LNCaP clone FGC (cell line): Measurements from ENCODE around the gene WDR90.

Source experiments
- DNase-seq: peaks from one replicate; pipeline ENCODE4 v3.0.0-alpha.2; 2011; ENCODE audit warnings: low read depth
- H3K4me3 ChIP-seq: 2 replicates; pipeline ENCODE4 v1.5.1; 2011; ENCODE audit warnings: mild to moderate bottlenecking, low read depth, low read length, control low read depth
- TF ChIP-seq, protein P1 (sequence below): IDR thresholded peaks from 2 replicates; pipeline ENCODE4 v1.5.1; 2012; ENCODE audit warnings: mild to moderate bottlenecking; ENCODE audit not compliant: control insufficient read depth, insufficient read depth; ENCODE audit errors: extremely low read depth

The WDR90 gene

GRCh38 chr16:662597-662996, 13.4 kb downstream of the WDR90 start:
- DNase-seq = no peak
- TF ChIP-seq, protein P1, sequence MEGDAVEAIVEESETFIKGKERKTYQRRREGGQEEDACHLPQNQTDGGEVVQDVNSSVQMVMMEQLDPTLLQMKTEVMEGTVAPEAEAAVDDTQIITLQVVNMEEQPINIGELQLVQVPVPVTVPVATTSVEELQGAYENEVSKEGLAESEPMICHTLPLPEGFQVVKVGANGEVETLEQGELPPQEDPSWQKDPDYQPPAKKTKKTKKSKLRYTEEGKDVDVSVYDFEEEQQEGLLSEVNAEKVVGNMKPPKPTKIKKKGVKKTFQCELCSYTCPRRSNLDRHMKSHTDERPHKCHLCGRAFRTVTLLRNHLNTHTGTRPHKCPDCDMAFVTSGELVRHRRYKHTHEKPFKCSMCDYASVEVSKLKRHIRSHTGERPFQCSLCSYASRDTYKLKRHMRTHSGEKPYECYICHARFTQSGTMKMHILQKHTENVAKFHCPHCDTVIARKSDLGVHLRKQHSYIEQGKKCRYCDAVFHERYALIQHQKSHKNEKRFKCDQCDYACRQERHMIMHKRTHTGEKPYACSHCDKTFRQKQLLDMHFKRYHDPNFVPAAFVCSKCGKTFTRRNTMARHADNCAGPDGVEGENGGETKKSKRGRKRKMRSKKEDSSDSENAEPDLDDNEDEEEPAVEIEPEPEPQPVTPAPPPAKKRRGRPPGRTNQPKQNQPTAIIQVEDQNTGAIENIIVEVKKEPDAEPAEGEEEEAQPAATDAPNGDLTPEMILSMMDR = no peak

DNA sequence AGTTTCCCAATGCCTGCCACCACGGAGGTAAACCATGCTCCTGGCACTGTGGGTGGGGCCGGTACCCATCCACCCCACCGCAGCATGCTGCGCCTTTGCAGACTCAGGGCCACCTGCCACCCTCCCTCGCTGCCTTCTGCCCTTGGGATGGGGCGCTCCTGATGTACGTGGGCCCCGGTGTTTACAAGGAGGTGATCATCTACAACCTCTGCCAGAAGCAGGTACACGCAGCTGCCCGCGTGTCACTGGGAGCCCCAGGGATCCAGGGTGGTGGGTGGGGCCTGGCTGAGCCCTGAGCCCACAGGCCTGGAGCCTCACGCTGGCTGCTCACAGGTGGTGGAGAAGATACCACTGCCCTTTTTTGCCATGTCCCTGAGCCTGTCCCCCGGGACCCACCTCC, 17.4 kb downstream of the WDR90 start:
- TF ChIP-seq, protein P1 = no peak
- DNase-seq = no peak
- no peak overlapping the region for H3K4me3 ChIP-seq

More at GRCh38 chr16:662597-662996, 13.4 kb downstream of the WDR90 start:
- no peak overlapping the region for H3K4me3 ChIP-seq

- TF ChIP-seq, protein P1 = no peak
- no peak for DNase-seq
- H3K4me3 ChIP-seq = no peak overlapping the region
These were observed 18.1 kb downstream of the WDR90 start for GRCh38 chr16:667113-667779.

DNA sequence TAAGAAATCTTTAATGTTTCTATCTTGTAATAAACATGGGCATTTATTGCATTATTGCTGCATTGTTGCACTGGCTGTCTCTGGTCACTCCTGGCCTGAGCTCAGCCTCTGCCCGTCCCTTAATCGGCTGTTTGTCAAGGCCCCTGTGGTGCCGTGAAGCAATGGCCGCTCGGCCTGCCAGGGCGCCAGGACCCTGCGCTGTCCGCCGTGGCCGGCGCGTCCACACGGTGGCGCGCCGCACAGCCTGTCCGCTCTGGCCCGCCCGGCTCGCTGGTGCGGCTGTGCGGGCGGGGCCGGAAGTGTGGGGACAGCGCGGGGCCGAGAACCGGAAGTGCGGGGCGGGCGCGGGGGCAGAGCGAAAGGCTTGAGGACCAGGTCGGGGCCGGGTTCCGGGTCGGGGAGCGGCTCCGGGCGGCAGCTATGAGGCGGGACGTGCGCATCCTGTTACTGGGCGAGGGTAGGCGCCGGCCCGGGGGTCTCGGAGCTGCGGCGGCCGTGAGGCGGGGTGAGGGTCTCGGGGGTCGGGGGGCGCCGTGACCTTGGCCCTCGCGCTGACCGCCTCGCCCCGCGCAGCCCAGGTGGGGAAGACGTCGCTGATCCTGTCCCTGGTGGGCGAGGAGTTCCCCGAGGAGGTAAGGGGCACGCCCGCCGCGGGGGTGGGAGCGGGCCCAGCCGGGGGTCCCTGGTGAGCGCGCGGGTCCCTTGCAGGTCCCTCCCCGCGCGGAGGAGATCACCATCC, 18.8 kb downstream of the WDR90 start, which contains the start of gene RHOT2:
Gene RHOT2, plus strand, starts transcription at position 353 of the 739 bp plus-strand sequence. Its CDS starts 68 bp downstream, at position 421.
- TF ChIP-seq, protein P1 = peak; percentile 98
- H3K4me3 ChIP-seq = peak within 1 kb of the TSS; percentile 90
- peak; percentile 53 for DNase-seq

DNA sequence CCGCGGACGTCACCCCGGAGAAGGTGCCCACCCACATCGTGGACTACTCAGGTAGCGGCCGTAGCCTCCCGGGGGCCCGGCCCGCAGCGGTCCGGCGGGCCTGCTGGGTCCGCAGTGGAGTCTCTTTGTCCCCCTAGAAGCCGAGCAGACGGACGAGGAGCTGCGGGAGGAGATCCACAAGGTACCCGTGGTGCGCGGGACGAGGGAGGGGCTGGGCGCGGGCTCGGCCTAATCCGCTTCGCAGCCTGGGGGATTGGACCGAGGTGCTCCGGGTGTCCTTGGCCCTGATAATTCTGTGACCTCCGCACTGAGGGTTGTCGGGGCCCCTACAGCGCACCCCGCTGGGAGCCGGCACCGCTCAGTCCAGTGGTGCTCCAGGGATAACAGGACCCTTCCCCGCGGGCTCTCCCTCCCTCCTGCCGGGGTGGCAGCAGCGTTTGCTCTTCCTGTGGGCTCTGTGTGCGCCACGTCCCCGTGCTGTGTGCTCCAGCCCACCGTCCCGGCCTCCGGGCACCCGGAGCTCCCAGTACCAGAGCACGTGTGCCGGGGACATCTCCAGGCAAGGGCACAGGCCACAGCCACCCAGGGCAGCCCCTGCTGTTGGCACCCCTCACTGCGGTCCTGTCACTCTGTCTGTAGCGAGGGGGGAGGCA, 19.5 kb downstream of the WDR90 start:
- DNase-seq = no peak
- peak overlapping the region; percentile 90 for H3K4me3 ChIP-seq
- TF ChIP-seq, protein P1 = no peak

GRCh38 chr16:669666-670065, 20.5 kb downstream of the WDR90 start:
- no peak for DNase-seq
- H3K4me3 ChIP-seq = peak overlapping the region; percentile 90
- TF ChIP-seq, protein P1 = no peak
